ENCODE results near the gene FSTL4.

The FSTL4 gene

DNA sequence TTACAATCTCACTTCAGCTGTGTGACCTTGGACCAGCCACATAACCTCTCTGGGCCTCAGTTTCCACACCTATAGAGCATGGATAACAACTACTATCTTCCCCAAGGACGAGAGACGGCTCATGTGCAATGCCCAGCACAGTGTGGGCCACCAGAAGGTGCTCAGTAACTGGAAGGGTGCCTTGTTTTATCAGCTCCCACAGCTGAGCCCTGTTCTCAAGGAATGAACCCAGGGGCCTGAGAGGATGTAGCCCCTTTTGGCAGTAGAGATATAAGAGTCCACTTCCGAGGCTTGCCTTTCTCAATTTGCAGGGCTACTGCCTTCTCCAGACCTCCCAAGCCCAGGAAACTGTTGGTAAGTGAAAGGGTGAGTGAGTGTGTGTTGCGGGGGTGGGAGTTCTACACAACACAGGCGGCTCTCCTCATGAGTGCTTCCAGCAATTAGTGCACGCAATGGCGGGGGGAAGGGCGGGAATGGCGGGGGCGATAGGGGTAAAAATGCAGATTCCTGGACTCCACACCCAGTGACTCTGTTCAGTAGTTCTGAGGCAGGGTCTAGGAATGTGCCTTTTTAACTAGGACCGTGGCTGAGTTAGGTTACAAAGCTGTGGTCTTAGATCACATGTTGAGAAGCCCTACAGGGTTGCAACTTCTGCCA lies 185.1 kb downstream of the FSTL4 start:
- Histone ChIP-seq H3K27me3 (no peaks in the 10 kb centered on the region), H3K27ac (no peak overlapping the region), H3K4me2 (no peak overlapping the region), H3K36me3 (no peaks in the 10 kb centered on the region), H3K4me3 (no peak overlapping the region), H3K4me1 (peaks cover 18% of the 10 kb centered on the region), H3K9me3 (no peaks in the 10 kb centered on the region), H4K20me1 (no peaks in the 10 kb centered on the region), H3K9ac (no peak overlapping the region)
- no peak for TF ChIP-seq Cebpa-rat (IDR thresholded peaks at IDR 0.05)

DNA sequence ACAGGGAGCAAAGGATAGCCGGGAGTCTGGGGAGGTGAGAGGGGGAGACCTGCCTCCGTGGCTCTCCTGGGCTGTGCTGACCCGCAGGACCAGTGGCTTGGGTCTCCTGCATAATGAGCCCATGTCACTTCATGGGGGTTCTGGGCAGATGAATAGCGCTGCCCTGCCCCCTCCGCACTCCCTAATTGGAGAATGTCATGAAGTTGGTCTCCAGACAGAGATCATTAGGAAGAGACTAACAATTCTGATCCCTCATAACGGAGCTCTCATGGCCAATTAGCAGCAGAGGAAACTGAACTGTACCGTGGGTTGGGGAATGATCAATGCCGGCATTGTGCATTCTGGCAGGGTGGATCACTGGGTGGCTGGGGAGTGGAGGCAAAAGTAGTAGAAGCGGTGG lies 186.1 kb downstream of the FSTL4 start:
- H3K27me3 ChIP-seq: no peaks in the 10 kb centered on the region
- peaks cover 18% of the 10 kb centered on the region for H3K4me1 ChIP-seq
- no peak for TF ChIP-seq Cebpa-rat (IDR thresholded peaks at IDR 0.05)
- H3K36me3 ChIP-seq: no peaks in the 10 kb centered on the region
- no peak overlapping the region for H3K4me2 ChIP-seq
- H4K20me1 ChIP-seq: no peaks in the 10 kb centered on the region
- H3K9me3 ChIP-seq: no peaks in the 10 kb centered on the region
- no peak overlapping the region for H3K4me3 ChIP-seq
- no peak overlapping the region for H3K27ac ChIP-seq
- no peak overlapping the region for H3K9ac ChIP-seq

DNA sequence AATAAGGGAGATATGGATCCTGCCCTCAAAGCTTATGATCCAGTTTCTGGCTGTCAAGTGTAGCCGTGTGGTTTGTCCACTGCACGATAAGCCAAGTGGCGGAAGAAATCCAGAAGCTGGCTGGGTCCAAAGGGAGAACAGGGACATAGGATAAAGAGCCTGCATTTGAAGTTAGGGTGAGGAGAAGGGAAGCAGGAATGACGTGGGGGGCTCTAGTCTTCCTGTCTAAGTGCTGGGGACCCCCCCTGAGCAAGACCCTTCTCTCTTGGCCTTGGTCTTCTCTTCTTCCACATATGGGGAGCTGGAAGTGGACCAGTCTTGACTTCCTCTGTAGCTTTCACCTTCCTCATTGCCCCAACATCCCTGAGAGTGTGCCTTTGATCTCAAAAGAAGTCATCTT lies 186.6 kb downstream of the FSTL4 start:
- no peak for TF ChIP-seq Cebpa-rat (IDR thresholded peaks at IDR 0.05)
- H3K36me3 ChIP-seq: no peaks in the 10 kb centered on the region
- H3K27ac ChIP-seq: no peak overlapping the region
- no peaks in the 10 kb centered on the region for H4K20me1 ChIP-seq
- H3K9ac ChIP-seq: no peak overlapping the region
- no peaks in the 10 kb centered on the region for H3K27me3 ChIP-seq
- H3K4me3 ChIP-seq: no peak overlapping the region
- H3K4me2 ChIP-seq: no peak overlapping the region
- H3K4me1 ChIP-seq: peaks cover 18% of the 10 kb centered on the region
- no peaks in the 10 kb centered on the region for H3K9me3 ChIP-seq

DNA sequence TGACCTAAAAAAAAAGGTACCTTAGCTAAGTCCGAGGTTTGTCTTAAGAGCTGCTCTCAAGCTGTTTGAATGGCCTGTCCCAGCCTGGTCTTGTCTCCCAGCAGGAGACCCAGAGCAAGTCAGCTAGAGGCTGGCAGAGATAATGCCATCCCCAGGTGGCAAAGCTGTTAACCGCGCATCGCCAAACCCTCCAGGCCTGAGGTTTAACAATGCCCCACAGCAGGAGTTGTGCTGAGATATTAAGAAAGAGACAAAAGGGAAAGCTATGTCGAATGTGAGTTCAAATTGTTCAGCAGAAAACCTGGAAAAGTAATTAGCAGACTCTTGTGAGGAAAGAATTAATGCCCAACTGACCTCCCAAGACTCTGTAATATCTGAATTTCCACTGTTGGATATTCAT lies 187.1 kb downstream of the FSTL4 start:
- Histone ChIP-seq H4K20me1 (no peaks in the 10 kb centered on the region), H3K9me3 (no peaks in the 10 kb centered on the region), H3K4me3 (no peak overlapping the region), H3K27me3 (no peaks in the 10 kb centered on the region), H3K4me2 (no peak overlapping the region), H3K27ac (no peak overlapping the region), H3K4me1 (peaks cover 18% of the 10 kb centered on the region), H3K9ac (no peak overlapping the region), H3K36me3 (no peaks in the 10 kb centered on the region)
- TF ChIP-seq Cebpa-rat (IDR thresholded peaks at IDR 0.05): no peak

DNA sequence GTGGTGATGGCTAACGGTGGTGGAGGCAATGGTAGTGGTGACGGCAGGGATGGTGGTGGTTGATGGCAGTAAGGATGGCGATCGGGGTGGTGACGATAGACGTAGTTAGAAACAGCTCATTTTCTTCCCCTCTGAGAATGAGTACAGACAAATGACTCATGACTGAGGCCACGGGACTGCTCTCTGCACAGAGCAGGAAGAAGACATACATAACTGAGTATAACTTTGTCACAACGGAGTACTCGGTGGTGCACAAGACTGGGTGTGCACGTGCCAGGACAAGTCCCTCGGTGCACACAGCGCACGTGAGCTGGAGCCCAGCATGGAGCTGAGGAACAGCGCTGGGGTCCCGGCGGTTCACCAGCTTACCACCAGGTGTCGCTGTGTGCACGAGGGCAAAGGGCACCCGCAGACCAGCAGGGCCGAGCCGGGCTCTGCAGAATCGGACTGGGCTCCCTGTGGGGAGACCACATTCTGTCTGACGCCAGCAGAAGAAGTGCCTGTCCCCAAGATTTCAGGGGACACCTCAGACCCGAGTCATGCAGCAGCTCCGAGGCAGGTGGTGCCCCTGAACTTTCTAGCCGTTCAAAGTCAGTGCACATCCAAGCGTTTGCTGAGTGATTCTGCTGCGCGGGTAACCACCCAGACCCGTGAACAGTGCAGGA lies 188.6 kb downstream of the FSTL4 start:
- Histone ChIP-seq H3K9me3 (no peaks in the 10 kb centered on the region), H3K4me2 (peak overlapping the region; percentile 55)

GRCh38 chr5:133423011-133423617 lies 189.2 kb downstream of the FSTL4 start:
- Histone ChIP-seq H3K9me3 (no peaks in the 10 kb centered on the region), H3K27me3 (no peaks in the 10 kb centered on the region), H3K27ac (no peak overlapping the region), H3K4me2 (peak overlapping the region; percentile 55), H3K4me1 (peaks cover 18% of the 10 kb centered on the region), H4K20me1 (no peaks in the 10 kb centered on the region), H3K36me3 (no peaks in the 10 kb centered on the region), H3K9ac (no peak overlapping the region), H3K4me3 (no peak overlapping the region)
- no peak for TF ChIP-seq Cebpa-rat (IDR thresholded peaks at IDR 0.05)

More for the DNA sequence above, 188.6 kb downstream of the FSTL4 start:
- no peak overlapping the region for H3K9ac ChIP-seq
- H3K27me3 ChIP-seq: no peaks in the 10 kb centered on the region
- H4K20me1 ChIP-seq: no peaks in the 10 kb centered on the region
- H3K27ac ChIP-seq: no peak overlapping the region
- H3K4me1 ChIP-seq: peaks cover 18% of the 10 kb centered on the region
- H3K4me3 ChIP-seq: no peak overlapping the region
- no peaks in the 10 kb centered on the region for H3K36me3 ChIP-seq
- TF ChIP-seq Cebpa-rat (IDR thresholded peaks at IDR 0.05): no peak

DNA sequence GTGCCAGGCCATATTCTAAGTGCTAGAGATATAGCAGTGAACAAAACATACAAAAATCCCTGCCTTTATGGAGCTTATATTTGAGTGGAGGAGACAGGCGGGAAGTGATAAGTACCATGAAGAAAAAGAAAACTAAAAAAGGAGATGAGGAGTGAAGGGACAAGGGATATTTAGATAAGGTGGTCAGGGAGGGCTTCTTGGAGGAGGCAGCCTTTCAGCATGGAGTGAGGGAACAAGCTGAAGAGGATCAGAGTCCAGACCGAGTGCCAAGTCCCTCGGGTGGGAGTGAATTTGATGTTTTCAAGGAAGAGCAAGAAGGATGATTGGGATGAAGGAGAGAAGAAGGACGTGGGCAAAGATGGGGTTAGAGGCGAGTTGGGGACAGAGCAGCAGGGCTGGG lies 190.5 kb downstream of the FSTL4 start:
- Histone ChIP-seq H3K27ac (no peak overlapping the region), H3K4me3 (no peak overlapping the region), H3K9ac (no peak overlapping the region), H3K36me3 (no peaks in the 10 kb centered on the region), H3K4me2 (no peak overlapping the region), H3K4me1 (peaks cover 18% of the 10 kb centered on the region), H3K9me3 (no peaks in the 10 kb centered on the region), H4K20me1 (no peaks in the 10 kb centered on the region), H3K27me3 (no peaks in the 10 kb centered on the region)
- no peak for TF ChIP-seq Cebpa-rat (IDR thresholded peaks at IDR 0.05)

- no peak for TF ChIP-seq Cebpa-rat (IDR thresholded peaks at IDR 0.05)
- H3K27ac ChIP-seq: no peak overlapping the region
- H3K9me3 ChIP-seq: no peaks in the 10 kb centered on the region
- no peak overlapping the region for H3K4me2 ChIP-seq
- H3K4me1 ChIP-seq: peaks cover 18% of the 10 kb centered on the region
- no peaks in the 10 kb centered on the region for H3K27me3 ChIP-seq
- no peak overlapping the region for H3K9ac ChIP-seq
- H3K4me3 ChIP-seq: no peak overlapping the region
- no peaks in the 10 kb centered on the region for H3K36me3 ChIP-seq
- no peaks in the 10 kb centered on the region for H4K20me1 ChIP-seq
These were observed 190.9 kb downstream of the FSTL4 start for GRCh38 chr5:133421394-133421793.

DNA sequence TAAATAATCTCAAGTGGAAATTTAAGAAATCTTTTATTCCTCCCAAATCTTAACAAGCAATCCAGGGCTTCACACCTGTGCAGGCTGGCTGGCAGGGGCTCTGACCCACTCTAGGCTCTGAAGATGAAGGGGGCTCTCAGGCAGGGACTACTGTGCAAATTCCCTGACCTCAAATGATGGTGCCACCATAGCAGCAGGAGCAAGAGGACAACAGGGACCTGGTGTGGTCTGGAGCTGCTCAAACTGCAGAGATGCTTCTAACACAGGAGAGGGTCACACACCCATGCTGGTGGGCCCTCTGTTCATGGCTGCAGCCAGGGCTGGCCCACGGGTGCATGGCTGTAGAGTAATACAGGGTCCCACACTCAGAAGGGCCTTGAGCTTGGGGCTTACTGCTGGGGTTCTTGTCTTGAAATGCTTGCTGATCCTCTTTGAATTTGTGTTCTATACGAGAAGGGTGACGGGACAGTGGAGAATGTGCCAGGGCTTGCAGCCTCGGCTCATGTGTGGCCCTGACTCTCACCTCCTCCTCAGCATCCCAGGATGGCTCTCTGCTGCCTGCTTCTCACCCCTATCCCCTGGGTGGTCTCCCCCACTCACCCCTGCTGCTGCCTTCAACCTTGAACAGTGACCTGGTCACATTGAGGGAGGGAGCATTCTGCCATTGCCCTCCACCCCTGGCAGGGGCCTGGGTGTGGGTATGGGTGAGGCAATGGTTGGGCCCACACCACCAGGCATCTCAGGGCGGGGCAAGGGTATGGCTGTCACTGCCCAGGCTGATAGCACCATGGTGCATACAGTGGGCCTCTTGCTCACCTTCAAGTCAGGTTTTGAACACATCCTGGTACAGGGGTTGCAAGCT lies 191.7 kb downstream of the FSTL4 start:
- no peak overlapping the region for H3K9ac ChIP-seq
- TF ChIP-seq Cebpa-rat (IDR thresholded peaks at IDR 0.05): no peak

More for the DNA sequence above, 191.7 kb downstream of the FSTL4 start:
- H3K27me3 ChIP-seq: no peaks in the 10 kb centered on the region
- H3K36me3 ChIP-seq: no peaks in the 10 kb centered on the region
- H3K4me2 ChIP-seq: no peak overlapping the region
- H4K20me1 ChIP-seq: no peaks in the 10 kb centered on the region
- no peak overlapping the region for H3K27ac ChIP-seq
- H3K4me1 ChIP-seq: peaks cover 18% of the 10 kb centered on the region
- no peaks in the 10 kb centered on the region for H3K9me3 ChIP-seq
- no peak overlapping the region for H3K4me3 ChIP-seq
